ENCODE data around the gene ARHGEF4.

Gene ARHGEF4

GRCh38 chr2:130819608-130820278 lies 17.0 kb upstream of the ARHGEF4 start:
- no peak for FAIRE-seq
- no peak for DNase-seq (ENCODE audit: low spot score)

- DNase-seq (ENCODE audit: low spot score) = no peak
- FAIRE-seq = no peak
These were observed 16.3 kb upstream of the ARHGEF4 start for GRCh38 chr2:130820279-130820861.

- DNase-seq (ENCODE audit: low spot score) (no peak), FAIRE-seq (no peak)
These were observed 14.8 kb upstream of the ARHGEF4 start for GRCh38 chr2:130821867-130822266.

- FAIRE-seq = no peak
- DNase-seq (ENCODE audit: low spot score) = no peak
These were observed 13.9 kb upstream of the ARHGEF4 start for GRCh38 chr2:130822766-130823165.

- DNase-seq (ENCODE audit: low spot score) (no peak), FAIRE-seq (no peak)
These were observed 13.4 kb upstream of the ARHGEF4 start for GRCh38 chr2:130823171-130823885.

- DNase-seq (ENCODE audit: low spot score) (no peak), FAIRE-seq (peak; percentile 58)
These were observed 12.7 kb upstream of the ARHGEF4 start for GRCh38 chr2:130823886-130824491.

GRCh38 chr2:130824492-130825061 lies 12.1 kb upstream of the ARHGEF4 start:
- peak; percentile 87 for DNase-seq (ENCODE audit: low spot score)
- peak; percentile 92 for FAIRE-seq

- no peak for DNase-seq (ENCODE audit: low spot score)
- FAIRE-seq = no peak
These were observed 11.3 kb upstream of the ARHGEF4 start for GRCh38 chr2:130825231-130825965.

- DNase-seq (ENCODE audit: low spot score) (no peak), FAIRE-seq (peak; percentile 92)
These were observed 10.8 kb upstream of the ARHGEF4 start for GRCh38 chr2:130825966-130826253.

- DNase-seq (ENCODE audit: low spot score) (no peak), FAIRE-seq (no peak)
These were observed 10.3 kb upstream of the ARHGEF4 start for GRCh38 chr2:130826419-130826818.

- peak; percentile 49 for DNase-seq (ENCODE audit: low spot score)
- peak; percentile 40 for FAIRE-seq
These were observed 9.8 kb upstream of the ARHGEF4 start for GRCh38 chr2:130826821-130827501.

- FAIRE-seq = no peak
These were observed 9.0 kb upstream of the ARHGEF4 start for GRCh38 chr2:130827502-130828251.

GRCh38 chr2:130828461-130828860 lies 8.3 kb upstream of the ARHGEF4 start:
- FAIRE-seq = peak; percentile 37
- no peak for DNase-seq (ENCODE audit: low spot score)

More at GRCh38 chr2:130827502-130828251, 9.0 kb upstream of the ARHGEF4 start:
- DNase-seq (ENCODE audit: low spot score) = peak; percentile 88

- FAIRE-seq (peak; percentile 46), DNase-seq (ENCODE audit: low spot score) (peak; percentile 68)
These were observed 7.7 kb upstream of the ARHGEF4 start for GRCh38 chr2:130829015-130829414.

- DNase-seq (ENCODE audit: low spot score) = no peak
- no peak for FAIRE-seq
These were observed 6.2 kb upstream of the ARHGEF4 start for GRCh38 chr2:130830538-130830937.

GRCh38 chr2:130831356-130831755 lies 5.4 kb upstream of the ARHGEF4 start:
- no peak for DNase-seq (ENCODE audit: low spot score)
- FAIRE-seq = no peak

GRCh38 chr2:130832296-130832940 lies 4.3 kb upstream of the ARHGEF4 start:
- DNase-seq (ENCODE audit: low spot score) (no peak), FAIRE-seq (no peak)

- FAIRE-seq (peak; percentile 42), DNase-seq (ENCODE audit: low spot score) (peak; percentile 60)
These were observed 2.4 kb upstream of the ARHGEF4 start for GRCh38 chr2:130834091-130834930.

Data from urothelium cell line (cell line).